ENCODE data around the gene CLEC9A.
A peak's percentile ranks its signal among the peaks of the same experiment; 100 is the strongest.

- peak in 1 of 2 donors; percentile 73 for TF ChIP-seq POLR2A (IDR thresholded peaks at IDR 0.05)
- TF ChIP-seq CTCF (IDR thresholded peaks at IDR 0.05) = no peak
These were observed 68.3 kb downstream of the CLEC9A start, which contains the start of gene CLEC1A for GRCh38 chr12:10098791-10099190.

All from heart left ventricle (tissue), 13 donors.